Natural killer cell treated with Interleukin-12 subunit alpha and Interleukin-12 subunit beta and Interleukin-15 and Interleukin-18, amount 100 ng/mL, for 72 hours (primary cell): ENCODE data around the gene LUZP2. TPM values are rescaled to one million over a fixed set of nuclear protein-coding genes. Genes with fewer than 3 reads are reported as not detected.

Source experiments
- ATAC-seq, 2 donors: fragments of 150-1000 bp; cut with Tn5 transposase in 1 of 2; sonication (Bioruptor Pico), chemical (Tn5 transposase) in 1 of 2; 2 replicates each; pipeline ENCODE4 v1.10.0; 2021
- DNase-seq: peaks from one replicate; pipeline ENCODE4 v3.0.0; 2022; ENCODE audit warnings: low spot score
- H3K27ac Mint-ChIP-seq, 2 donors: 1 replicate in 1 of 2; 2 replicates in 1 of 2; pipeline ENCODE4 v1.8.0; 2022; ENCODE audit warnings: mixed read lengths in 2 of 2, mild to moderate bottlenecking in 1 of 2, moderate library complexity in 1 of 2
- H3K27me3 Mint-ChIP-seq, 2 donors: 1 replicate in 1 of 2; 2 replicates in 1 of 2; pipeline ENCODE4 v1.8.0; 2022; ENCODE audit warnings: mixed read lengths in 2 of 2
- H3K36me3 Mint-ChIP-seq: one replicate; pipeline ENCODE4 v1.8.0; 2022; ENCODE audit warnings: mixed read lengths
- H3K4me1 Mint-ChIP-seq, 2 donors: 1 replicate in 1 of 2; 2 replicates in 1 of 2; pipeline ENCODE4 v1.8.0; 2022; ENCODE audit warnings: low read depth in 2 of 2, mixed read lengths in 2 of 2, mild to moderate bottlenecking in 1 of 2
- H3K4me3 Mint-ChIP-seq: one replicate; pipeline ENCODE4 v1.8.0; 2022; ENCODE audit warnings: mixed read lengths
- H3K9me3 Mint-ChIP-seq: 2 replicates; pipeline ENCODE4 v1.8.0; 2022; ENCODE audit warnings: mixed read lengths
- total RNA-seq, 2 donors: library from RNA; stranded (reverse); gene quantifications; one replicate each; pipeline ENCODE4 v1.2.3, GENCODE V29; 2022

The LUZP2 gene
- total RNA-seq, 2 donors from 2014 or later = not detected

DNA sequence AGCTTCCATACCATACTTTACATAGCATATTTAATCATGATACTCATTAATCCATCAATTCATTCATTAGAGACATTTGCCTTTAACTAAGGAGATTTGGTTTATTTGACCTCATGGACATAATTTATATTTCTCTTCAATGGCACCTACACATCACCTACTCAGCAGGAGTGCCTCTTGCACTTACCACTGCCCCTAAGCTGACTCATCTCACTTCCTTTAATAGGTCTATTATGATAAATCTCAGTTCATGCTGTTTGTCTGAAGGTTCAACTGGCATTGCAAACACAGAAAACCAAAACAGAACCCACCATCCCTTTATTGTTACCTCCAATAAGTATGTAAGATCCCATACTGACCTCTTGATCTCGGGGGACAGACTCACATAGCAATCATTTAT lies 186.7 kb downstream of the LUZP2 start:
- Mint-ChIP-seq H3K9me3 (peaks cover 13% of the 10 kb centered on the region), H3K4me1 (no peaks in the 10 kb centered on the region), H3K27ac (no peak overlapping the region), H3K27me3 (no peaks in the 10 kb centered on the region), H3K4me3 (no peak overlapping the region), H3K36me3 (no peaks in the 10 kb centered on the region)
- DNase-seq (no peak), ATAC-seq (no peak)

DNA sequence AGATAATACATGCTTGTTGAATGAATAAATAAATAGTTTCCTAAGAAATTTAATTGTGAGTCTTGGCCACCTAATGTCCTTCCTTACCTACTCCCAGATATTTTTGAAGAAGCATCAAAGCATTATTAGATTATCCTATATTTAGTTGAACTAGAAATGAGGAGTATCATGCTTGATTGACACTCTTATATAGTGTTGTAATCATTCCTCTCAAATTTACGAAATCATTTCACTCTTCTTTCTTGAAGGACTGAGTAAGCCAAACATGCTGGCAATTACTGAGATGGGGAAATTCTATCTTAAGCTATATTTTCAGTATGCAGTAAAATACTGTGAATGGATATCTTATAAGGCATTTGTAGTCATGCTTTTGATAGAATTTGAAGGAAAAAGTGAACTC lies 189.0 kb downstream of the LUZP2 start:
- Mint-ChIP-seq H3K9me3 (peaks cover 10% of the 10 kb centered on the region), H3K27me3 (no peaks in the 10 kb centered on the region), H3K27ac (no peak overlapping the region), H3K4me3 (no peak overlapping the region), H3K4me1 (no peaks in the 10 kb centered on the region), H3K36me3 (no peaks in the 10 kb centered on the region)
- DNase-seq (no peak), ATAC-seq (no peak)

DNA sequence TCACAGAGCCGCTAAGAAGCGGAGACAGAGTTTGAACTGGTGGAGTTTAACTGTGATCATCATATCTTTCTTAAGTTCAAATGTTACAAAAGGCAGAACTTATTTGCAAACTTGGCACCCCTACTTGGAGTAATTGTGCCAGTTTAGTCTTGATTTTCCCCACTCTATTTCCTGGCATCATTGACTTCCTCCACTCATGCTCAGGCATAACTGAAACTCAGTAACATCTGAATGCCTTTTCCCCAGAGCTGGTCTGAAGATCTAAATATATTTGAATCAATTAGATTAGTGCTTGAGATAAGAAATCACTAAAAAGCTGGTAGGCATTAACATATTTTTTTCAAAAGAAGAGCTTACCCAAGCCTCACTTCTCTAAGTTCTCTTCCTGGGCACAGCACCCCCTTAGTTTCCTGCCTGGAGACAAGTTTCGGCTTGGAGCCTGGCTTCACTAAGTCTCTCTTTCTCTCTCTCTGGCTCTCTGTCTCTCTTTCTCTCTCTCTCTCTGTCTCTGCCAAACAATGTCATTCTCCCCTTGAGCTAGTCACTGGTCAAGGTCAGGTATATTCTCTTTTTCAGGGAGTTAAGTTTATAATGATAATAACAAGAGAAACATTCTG lies 190.8 kb downstream of the LUZP2 start:
- H3K9me3 Mint-ChIP-seq = peaks cover 10% of the 10 kb centered on the region

DNA sequence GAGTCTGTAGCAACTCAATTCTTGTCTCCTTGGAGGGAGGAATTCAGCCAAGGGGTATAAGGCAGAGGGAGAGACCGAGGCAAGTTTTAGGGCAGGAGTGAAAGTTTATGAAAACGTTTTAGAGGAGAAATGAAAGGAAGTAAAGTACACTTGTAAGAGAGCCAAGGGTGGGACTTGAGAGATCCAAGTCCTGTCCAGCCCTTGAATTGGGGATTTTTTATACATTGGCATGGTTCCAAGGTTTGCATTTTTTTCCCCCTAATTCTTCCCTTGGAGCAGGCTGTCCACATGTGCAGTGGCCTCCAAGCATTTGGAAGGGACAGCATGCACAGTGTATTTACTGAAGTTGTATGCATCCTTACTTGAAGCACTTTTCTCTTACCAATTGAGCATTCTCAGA lies 192.1 kb downstream of the LUZP2 start:
- Mint-ChIP-seq H3K36me3 (no peaks in the 10 kb centered on the region), H3K4me3 (no peak overlapping the region), H3K9me3 (peaks cover 7% of the 10 kb centered on the region), H3K27ac (no peak overlapping the region), H3K27me3 (no peaks in the 10 kb centered on the region), H3K4me1 (no peaks in the 10 kb centered on the region)
- DNase-seq (no peak), ATAC-seq (no peak)

More for the DNA sequence above, 190.8 kb downstream of the LUZP2 start:
- no peak overlapping the region for H3K4me3 Mint-ChIP-seq
- ATAC-seq = no peak
- no peak for DNase-seq
- no peak overlapping the region for H3K27ac Mint-ChIP-seq
- H3K4me1 Mint-ChIP-seq = no peaks in the 10 kb centered on the region
- H3K36me3 Mint-ChIP-seq = no peaks in the 10 kb centered on the region
- H3K27me3 Mint-ChIP-seq = no peaks in the 10 kb centered on the region

DNA sequence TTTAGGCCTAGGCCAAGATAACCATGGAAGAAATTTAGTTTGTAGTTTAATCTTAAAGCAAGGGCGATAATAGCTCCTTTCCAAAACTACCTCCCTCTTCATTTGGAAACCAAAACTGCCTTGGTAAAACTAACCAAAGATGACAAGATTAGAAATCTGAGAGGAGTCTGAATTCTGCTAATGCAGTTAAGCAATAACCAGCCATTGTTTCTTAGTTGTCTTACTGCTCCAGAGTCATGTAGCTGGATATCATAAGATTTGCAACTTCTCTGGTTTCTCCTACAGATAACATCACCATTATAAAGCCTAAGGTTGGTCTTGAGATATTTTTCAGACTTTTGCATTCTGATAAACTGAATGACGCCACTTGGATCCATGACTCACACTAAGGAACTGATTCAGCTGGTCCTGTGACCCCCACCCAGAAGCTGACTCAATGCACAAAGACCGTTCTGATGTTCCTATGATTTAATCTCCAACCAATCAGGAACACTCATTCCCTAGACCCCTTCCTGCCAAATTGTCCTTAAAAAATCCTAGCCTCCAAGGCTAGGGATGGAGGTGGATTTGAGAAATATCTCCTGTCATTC lies 200.8 kb downstream of the LUZP2 start:
- DNase-seq = no peak
- Mint-ChIP-seq H3K4me3 (no peak overlapping the region), H3K27me3 (no peaks in the 10 kb centered on the region), H3K36me3 (peaks cover 5% of the 10 kb centered on the region), H3K27ac (no peak overlapping the region), H3K4me1 (no peaks in the 10 kb centered on the region), H3K9me3 (peaks cover 19% of the 10 kb centered on the region)
- ATAC-seq = no peak

DNA sequence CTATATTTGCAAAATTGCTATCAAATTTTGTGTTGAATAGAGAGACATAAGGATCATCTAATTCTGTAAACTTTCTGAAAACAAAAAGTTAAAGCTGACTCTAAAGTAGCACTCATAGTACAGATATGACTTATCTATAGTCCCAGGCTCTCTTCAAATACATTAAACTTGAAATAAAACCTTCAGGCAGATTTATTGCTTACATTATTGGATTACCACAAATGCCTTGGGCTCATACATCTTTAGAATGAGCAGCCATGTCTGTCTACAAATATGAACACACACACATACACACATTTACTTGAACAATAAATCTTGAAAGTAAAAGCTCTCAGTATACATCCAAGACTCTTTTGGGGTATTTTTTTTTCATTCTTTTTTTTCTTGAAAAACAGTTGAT lies 207.9 kb downstream of the LUZP2 start:
- H3K27ac Mint-ChIP-seq = no peak overlapping the region
- no peaks in the 10 kb centered on the region for H3K27me3 Mint-ChIP-seq
- no peaks in the 10 kb centered on the region for H3K4me1 Mint-ChIP-seq
- H3K4me3 Mint-ChIP-seq = no peak overlapping the region
- peaks cover 5% of the 10 kb centered on the region for H3K36me3 Mint-ChIP-seq
- peaks cover 23% of the 10 kb centered on the region for H3K9me3 Mint-ChIP-seq
- no peak for DNase-seq
- no peak for ATAC-seq

DNA sequence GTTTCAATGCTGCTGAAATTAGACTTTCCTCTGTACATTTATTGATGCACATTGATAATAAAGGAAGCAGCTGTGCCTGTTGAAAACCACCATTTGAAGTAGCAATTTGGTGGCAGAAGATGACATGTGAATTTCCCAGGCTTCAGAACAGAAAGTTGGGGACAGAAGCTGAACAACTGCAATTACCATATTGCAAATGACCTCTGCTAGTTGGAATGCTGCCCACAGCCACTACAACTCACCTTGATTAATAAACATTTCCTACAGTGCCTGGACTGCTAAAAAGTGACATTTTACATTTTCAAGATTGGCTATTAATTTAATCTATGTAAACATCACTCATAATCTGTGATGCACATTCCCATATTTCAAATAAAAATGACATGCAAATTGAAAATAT lies 208.6 kb downstream of the LUZP2 start:
- ATAC-seq (no peak), DNase-seq (no peak)
- no peak overlapping the region for H3K4me3 Mint-ChIP-seq
- no peaks in the 10 kb centered on the region for H3K4me1 Mint-ChIP-seq
- peaks cover 23% of the 10 kb centered on the region for H3K9me3 Mint-ChIP-seq
- peaks cover 5% of the 10 kb centered on the region for H3K36me3 Mint-ChIP-seq
- H3K27me3 Mint-ChIP-seq = no peaks in the 10 kb centered on the region
- H3K27ac Mint-ChIP-seq = no peak overlapping the region

DNA sequence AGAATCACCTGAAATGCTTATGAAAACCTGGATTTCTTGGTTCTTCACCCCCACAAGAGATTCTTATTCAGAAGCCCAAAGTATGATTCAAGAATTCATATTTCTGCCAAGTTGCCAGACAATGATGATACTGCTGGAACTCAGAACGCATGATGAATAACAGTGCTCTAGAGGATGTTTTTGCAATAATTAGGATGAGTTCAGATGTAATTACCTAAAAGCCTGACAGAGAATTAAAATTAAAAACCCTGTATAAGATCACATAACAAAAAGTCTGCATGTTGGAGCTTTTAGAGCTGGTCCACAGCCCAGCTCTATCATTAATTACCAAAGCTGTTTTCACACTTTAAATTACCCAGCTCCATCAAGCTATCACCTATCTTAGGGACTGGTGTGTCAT lies 211.8 kb downstream of the LUZP2 start:
- no peaks in the 10 kb centered on the region for H3K4me1 Mint-ChIP-seq
- H3K36me3 Mint-ChIP-seq = no peaks in the 10 kb centered on the region
- DNase-seq (no peak), ATAC-seq (no peak)
- peaks cover 20% of the 10 kb centered on the region for H3K9me3 Mint-ChIP-seq
- H3K4me3 Mint-ChIP-seq = no peak overlapping the region
- H3K27me3 Mint-ChIP-seq = no peaks in the 10 kb centered on the region
- H3K27ac Mint-ChIP-seq = no peak overlapping the region

DNA sequence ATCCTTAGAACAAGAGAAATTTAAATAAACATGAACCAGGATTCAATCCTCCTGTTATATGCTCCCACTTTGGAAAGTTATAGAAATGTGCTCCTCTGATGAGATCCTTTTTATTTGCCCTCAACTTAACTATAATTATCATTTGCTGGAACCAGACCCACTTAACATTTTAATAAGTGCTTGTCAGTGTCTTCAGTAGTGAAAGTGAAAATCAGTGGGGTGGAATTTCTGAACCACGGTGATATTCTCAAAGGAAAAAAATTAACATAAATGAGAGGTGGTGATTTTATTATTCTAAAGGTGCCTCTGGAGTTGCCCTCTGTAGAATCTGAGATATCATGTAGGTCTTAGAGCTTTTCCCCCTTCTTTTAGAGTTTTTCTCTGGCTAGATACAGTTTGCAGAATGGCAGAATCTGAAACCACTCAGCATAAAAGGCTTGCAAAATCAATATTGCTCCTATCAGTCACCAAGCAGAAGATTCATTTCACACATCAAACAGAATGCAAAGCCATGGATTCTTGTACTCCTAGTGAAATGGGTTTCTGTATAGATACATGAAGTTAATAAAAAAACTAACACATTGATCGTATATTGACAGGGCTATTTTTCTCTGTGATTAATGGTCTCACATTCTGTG lies 213.2 kb downstream of the LUZP2 start:
- Mint-ChIP-seq H3K4me3 (no peak overlapping the region), H3K4me1 (no peaks in the 10 kb centered on the region), H3K27me3 (no peaks in the 10 kb centered on the region), H3K36me3 (no peaks in the 10 kb centered on the region), H3K9me3 (peaks cover 20% of the 10 kb centered on the region), H3K27ac (no peak overlapping the region)
- ATAC-seq (no peak), DNase-seq (no peak)

DNA sequence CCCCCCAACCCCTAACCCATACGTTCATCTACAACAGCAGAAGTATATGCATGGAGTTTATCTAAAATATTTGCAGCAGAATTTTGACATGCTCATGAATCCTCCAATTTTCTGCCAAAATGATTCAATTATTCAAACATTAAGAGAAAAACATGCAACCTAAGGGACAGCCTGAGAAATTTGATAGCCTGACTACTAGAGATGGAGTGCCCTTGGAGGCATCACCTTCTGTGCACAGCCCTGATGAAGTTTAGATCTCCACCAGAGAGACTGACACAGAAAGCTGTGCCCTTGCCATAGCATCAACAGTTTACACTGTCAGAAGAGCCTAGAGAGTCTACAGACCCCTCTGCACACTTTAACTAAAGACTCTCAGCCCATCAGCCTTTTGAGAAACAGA lies 217.7 kb downstream of the LUZP2 start:
- Mint-ChIP-seq H3K27ac (no peak overlapping the region), H3K27me3 (no peaks in the 10 kb centered on the region), H3K4me1 (no peaks in the 10 kb centered on the region), H3K9me3 (peaks cover 14% of the 10 kb centered on the region), H3K36me3 (no peaks in the 10 kb centered on the region), H3K4me3 (no peak overlapping the region)
- ATAC-seq = no peak
- DNase-seq = no peak

DNA sequence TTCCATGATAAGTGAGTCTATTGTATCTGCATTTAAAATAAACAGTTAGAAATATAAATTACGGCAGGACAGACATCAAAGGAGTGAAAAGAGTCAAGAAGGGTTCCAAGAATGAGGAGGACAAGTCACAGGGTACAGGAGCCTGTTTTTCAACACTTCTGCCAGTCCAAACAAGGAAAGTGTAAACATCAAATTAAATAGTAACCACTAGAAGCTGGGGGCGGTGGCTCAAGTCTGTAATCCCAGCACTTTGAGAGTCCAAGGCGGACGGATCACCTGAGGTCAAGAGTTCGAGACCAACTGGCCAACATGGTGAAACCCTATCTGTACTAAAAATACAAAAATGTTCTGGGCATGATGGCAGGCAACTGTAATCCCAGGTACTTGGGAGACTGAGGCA lies 219.6 kb downstream of the LUZP2 start:
- Mint-ChIP-seq H3K9me3 (peaks cover 11% of the 10 kb centered on the region), H3K4me1 (no peaks in the 10 kb centered on the region), H3K4me3 (no peak overlapping the region), H3K36me3 (no peaks in the 10 kb centered on the region), H3K27ac (no peak overlapping the region), H3K27me3 (no peaks in the 10 kb centered on the region)
- ATAC-seq (no peak), DNase-seq (no peak)

DNA sequence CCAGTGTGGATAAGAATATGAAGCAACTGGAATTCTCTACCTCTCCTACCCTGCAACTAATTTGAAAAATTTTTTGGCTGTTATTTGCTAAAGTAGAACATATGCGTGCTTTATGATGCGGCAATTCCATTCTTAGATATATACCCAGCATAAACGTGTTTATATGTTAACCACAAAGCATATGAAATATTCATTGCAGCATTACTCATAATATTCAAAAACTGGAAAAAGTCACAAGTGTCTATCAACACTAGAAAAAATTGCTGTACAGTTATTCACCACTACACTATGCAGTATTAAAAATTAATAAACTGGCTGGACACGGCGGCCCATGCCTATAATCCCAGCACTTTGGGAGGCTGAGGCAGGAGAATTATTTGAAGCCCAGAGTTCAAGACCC lies 226.4 kb downstream of the LUZP2 start:
- Mint-ChIP-seq H3K4me1 (no peaks in the 10 kb centered on the region), H3K27me3 (no peaks in the 10 kb centered on the region), H3K9me3 (peaks cover 8% of the 10 kb centered on the region), H3K4me3 (no peak overlapping the region), H3K27ac (no peak overlapping the region), H3K36me3 (no peaks in the 10 kb centered on the region)
- DNase-seq = no peak
- ATAC-seq = no peak

DNA sequence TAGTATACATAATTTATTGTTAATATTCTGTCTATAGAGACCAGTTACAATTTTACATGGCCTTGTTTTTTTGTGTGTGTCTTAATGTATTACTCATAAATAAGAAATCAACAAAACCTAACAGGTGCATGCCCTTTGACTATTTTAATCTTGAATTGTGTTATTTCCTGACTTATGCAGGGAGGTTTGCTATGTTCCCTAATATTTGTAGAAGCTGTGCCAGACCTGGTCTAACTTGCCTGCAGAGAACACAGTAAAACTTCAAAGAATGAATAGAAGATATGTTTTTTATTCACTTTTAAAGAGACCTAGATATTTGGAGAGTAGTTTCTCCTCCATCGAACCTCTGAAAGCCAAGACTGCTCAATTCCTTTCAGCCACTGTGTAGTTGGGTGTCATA lies 234.7 kb downstream of the LUZP2 start:
- H3K27ac Mint-ChIP-seq = no peak overlapping the region
- H3K4me3 Mint-ChIP-seq = no peak overlapping the region
- no peak for ATAC-seq
- H3K9me3 Mint-ChIP-seq = peaks cover 17% of the 10 kb centered on the region
- H3K36me3 Mint-ChIP-seq = no peaks in the 10 kb centered on the region
- H3K4me1 Mint-ChIP-seq = no peaks in the 10 kb centered on the region
- DNase-seq = no peak
- H3K27me3 Mint-ChIP-seq = no peaks in the 10 kb centered on the region

DNA sequence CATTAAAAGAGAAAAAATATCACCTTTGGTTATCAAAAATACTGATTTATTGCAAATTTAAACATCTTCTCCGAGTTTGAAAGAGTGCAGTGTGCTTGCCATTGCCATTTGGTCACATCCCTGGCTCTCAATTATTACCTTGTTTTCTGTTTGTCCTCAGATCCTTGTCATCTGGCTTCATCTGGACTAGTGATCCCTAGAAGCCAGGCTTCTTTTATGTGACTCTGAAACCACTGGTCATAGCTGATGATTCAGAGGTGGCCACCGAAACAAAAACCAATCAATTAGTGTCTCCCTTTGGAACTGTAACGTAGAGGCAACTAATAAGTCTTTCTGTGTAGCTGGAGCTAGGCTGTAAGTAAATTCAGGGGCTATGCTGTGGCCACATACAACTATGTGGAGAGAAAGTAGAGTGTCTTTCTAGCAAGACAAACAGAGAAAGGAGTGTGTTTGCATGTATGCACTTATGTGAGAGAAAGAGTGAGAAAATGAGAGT lies 237.9 kb downstream of the LUZP2 start:
- peaks cover 17% of the 10 kb centered on the region for H3K9me3 Mint-ChIP-seq
- H3K36me3 Mint-ChIP-seq = no peaks in the 10 kb centered on the region
- no peaks in the 10 kb centered on the region for H3K27me3 Mint-ChIP-seq
- ATAC-seq = no peak
- no peak overlapping the region for H3K27ac Mint-ChIP-seq
- H3K4me1 Mint-ChIP-seq = no peaks in the 10 kb centered on the region
- no peak overlapping the region for H3K4me3 Mint-ChIP-seq
- DNase-seq = no peak
